Stimulated activated CD4-positive, alpha-beta T cell treated with anti-CD3 and anti-CD28 coated beads, TNF-alpha, amount 100 ng/mL, for 1 hour (primary cell): Measurements from ENCODE around the gene ATP2C2.

Experiments
- DNase-seq, 3 donors: peaks; one replicate each; pipeline ENCODE4 v3.0.0-alpha.2; 2020; ENCODE audit warnings: low read depth in 3 of 3, low spot score in 1 of 3

The ATP2C2 gene

DNA sequence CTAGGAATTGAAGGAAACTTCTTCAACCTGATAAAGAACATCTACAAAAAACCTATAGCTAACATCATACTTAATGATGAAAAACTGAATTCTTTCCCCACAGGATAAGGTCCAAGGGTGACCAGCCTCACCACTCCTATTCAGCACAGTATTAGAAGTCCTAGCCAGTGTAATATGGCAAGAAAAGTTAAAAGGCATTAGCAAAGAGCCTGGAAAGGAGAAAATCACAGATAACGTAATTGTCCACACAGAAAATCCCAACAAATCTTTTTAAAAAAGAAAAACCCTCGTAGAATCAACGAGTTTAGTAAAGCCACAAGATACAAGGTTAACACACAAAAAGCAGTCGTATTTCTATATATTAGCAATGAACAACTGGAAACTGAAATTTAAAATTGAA lies 98.4 kb downstream of the ATP2C2 start:
- no peak for DNase-seq

DNA sequence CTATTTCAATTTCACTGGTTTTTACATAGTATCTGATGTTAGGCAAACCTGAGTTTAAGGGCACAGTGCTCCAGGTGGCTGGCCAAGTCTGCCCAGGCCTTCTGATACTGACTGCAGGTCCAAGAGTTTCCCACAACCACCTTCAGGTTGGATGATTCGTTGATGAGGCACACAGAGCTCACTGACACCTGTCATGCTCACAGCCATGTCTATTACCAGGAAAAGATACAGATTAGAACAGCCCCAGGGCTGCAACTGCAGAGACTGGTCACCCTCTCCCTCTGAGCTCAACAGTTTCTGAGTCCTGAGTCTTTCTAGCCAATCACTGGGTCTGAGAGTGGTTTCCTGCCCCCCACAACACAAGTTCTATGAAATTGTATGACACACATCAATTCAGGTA lies 98.9 kb downstream of the ATP2C2 start:
- no peak for DNase-seq

DNA sequence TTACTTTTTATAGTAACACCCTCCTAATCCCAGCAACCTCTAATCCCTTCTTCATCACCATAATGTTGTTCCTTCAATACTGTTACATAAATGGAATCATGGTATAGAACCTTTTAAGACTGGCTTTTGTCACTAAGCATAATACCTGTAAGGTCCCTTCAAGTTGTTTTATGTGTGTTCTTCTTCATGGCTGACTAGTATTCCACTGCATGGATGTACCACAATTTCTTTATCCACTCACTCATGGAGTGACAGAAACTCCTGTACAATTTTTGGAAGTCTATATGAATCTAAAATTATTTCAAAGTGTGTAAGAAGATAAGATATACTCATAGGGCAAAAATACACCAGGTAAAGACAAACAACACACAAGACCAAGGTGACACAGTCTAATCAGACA lies 99.4 kb downstream of the ATP2C2 start:
- no peak for DNase-seq

DNA sequence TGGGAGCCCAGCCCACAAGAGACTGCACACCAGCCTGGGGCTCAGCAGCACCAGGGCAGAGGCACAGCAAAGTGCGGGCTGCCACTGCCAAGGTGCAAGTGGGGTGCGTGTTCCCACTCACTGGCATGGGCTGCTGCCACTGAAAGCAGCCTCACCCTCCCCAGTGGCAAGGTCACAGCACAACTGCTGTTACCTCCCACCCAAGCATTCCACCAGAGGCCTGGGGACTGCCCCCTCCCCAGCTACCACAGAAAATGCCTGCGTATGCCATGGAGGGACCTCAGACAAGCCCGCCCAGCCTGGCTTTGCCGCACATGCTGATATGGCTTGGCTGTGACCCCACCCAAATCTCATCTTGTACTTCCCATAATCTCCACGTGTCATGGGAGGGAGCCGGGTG lies 103.0 kb downstream of the ATP2C2 start:
- no peak for DNase-seq

DNA sequence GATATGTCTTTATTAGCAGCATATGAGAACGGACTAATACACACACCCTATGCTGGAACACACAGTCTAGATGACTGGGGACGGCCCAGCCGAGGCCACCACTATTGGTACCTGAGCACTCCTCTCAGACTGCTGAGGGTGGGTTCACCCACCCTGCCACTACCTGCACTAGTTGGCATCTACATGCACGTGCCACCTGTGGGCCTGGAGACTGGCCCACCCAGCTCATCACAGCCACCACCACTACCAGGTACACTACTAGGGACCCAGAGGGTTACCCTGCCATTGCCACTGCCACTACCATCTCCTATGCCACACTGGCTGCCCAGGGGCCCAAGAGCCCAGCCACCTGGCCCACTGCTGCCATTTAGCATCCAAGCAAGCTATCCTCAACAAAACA lies 103.6 kb downstream of the ATP2C2 start:
- DNase-seq = no peak

DNA sequence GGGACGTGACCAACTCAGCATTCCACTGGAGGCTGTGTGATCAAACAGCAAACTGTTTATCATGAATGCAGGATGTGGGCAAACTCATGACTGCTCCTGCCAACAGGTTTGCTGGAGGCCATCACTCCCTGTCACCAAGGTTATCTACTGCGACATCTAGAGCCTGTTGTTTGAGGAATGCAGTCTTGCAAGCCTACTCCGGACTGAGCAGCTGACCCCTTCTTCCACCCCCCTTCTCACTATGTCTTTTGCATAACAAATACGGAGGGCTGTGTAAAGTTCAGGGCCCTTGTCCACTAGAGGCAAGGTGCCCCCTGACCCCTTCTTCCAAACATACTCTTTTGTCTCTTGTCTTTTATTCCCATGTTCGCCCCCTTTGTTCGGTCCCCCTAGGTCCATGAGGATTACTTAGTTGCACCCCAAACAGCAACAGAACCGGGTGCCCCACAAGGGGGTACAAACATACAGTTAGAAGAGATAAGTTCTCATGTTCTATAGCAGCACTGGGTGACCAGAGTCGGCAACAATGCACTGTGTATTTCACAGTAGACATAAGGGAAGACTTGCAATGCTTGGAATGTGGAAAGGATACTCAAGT lies 107.4 kb downstream of the ATP2C2 start:
- no peak for DNase-seq

DNA sequence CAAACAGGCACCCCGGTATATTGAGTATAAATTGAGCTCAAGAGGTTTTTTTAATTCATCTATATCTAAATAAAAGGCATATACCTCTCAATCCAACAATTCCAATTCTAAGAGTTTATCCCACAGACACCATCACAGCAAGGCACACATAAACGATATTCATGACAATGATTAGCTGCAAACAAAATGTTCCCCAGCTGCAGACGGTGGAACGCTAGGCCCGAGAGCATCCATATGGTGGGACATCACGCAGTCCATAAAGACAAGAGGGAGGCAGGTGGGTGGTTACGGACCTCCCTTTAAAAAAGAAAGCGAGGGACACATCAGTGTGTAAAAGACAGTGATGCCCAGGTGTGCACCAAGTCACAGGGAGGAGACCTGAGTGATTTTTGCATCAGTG lies 108.1 kb downstream of the ATP2C2 start:
- DNase-seq = no peak

DNA sequence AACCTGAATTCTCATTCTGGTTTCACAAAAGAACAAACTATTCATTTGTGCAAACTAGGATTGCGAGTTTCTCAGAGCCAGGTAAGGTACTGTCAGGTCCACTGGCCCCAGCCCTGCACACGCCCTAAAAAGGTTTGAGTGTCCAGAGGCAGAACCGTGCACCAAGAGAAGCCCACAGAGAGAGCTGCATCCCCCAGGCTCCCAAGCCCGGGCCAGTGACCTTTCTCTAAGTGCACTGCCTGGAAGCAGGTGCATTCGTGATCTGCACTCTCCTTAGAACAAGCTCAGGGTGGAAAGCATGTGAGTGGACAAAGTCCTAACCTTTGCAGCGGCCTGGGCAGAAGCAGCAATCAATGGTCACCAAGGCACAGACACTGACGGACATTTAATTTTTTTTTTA lies 109.3 kb downstream of the ATP2C2 start:
- DNase-seq = no peak

DNA sequence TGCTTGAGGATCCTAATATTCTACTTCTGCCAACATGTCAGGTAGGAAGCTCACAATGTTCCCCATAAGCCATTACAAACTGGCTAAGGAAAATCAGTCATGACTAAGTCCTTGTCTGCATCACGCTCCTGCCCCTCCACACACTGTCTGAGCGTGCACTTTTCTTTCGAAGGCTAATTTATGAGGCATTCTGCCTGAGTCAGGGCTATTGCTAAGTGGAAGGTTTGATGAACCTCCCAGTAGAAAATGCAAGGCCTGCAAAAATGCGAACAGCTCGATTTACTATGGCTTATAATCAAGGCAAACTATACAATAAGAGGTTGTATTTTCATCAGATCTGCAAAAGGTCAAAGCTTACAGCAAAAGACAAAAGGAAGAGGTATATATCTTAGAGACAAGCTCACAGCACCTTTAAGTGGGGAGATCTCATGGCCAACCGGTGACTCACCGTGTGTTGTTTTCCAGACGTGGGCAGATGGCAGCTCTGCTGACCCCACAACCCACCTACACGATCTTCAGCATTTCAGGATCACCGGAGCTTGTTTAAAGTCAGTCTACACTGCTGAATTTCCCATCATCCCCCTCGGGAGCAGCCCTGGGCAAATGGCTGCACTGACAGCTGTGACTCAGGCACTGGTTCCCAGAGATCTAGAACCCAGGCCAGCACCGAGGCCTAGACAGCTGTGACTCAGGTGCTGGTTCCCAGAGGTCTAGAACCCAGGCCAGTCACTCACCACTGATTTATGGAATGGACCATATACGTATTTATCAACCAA lies 110.0 kb downstream of the ATP2C2 start:
- DNase-seq = no peak

DNA sequence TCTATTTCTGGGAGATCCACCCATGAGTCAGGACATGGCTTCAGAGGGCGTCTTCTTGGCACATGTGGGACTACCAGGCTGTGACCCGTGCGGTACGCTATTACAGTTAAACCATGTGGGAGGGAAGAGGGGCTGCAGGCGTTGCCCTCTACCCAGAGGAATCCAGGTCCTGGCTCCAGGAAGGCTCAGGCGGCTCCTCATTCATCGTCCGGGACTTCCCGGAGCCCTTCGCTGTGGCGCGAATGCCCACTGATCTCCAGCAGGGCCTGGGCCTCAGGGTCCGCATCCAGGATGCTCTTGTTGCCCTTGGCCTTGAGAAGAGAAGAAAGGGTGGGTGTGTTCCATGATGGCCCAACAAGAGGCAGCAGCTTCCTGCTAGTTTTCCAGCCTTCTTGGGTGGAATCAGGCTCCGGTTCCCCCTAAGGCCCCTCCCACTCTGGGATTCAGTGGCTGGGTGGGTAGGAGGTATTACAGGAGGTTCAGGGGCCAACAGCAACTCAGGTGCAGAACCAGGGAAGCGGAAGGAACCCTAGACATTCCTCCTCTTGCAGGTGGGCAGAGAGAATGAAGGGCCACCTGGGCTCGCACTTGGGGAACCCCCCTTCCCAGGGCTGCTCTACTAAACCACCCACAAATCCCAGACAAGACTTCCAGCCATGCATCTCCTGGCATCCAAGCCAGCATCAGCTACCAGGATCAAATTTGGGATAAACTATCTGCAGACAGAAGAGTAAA lies 111.5 kb downstream of the ATP2C2 start:
- no peak for DNase-seq

DNA sequence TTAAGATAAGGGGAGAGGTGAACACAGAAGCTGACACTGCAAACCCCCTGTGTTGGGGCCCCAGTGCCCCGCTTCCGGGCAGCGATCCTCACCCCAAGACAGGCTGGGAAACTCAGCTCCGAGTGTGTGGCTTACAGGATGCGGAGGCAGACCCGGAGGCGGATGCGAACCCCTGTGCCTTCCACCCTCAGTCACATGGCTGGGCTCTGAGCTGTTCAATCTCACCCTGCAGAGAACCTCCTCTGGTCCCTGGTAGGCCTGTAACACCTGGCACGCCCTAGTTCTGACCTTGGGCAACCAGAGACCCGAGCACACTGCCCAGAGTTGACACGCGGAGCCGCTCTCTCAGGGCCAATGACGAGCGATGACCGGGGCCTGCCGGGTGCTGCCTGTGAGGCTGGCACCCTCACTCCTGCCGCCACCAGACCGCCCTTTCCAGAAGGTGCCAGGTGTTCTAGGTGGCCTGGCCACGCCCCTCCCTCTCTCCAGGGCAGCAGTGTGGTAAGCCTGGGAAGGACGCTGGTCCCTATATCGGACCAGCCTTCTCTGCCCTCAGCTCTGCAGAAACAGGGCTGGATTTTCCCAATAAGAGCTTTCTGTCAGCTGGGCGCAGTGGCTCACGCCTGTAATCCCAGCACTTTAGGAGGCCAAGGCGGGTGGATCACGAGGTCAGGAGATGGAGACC lies 112.9 kb downstream of the ATP2C2 start:
- DNase-seq = no peak

DNA sequence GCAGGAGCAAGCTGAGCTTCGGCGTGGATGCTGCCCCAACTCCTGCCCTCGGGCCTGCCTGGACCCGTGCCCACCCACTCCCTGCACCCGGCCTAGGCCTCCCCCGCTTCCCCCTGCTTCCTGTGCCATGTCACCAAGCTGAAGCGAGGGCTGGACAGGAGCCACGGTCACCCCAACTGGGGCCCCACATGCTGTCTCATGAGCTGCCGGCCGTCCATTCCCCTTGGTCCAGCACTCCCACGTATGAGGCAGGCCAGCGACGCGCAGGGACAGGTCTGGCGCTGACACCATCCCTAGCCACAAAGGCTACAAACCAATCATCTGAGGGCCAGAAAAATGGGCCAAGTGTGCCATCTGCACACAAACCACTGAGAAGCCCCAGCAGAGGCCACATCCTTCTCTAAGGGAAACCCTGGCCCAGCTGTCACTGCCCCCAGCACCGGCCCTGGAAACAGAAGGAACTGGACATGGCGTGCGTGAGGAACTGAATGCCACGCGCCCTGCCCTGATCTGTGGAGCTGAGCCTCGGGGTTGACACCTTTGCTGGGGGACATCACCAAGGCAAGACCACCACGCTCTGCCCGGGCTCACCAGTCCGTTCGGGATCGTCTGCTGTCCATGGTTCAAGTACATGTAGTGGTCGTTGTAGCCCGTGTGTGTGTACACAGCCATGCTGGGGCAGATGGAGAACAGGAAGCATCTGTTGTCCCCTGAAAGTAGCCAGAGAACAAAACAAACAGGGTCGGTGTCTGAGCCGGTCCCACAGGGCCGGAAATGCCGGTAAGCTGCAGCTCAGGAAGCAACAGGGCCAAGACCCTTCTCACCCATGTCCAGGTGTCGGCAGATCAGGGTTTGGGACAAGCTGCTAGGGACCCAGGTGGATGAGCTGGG lies 113.9 kb downstream of the ATP2C2 start:
- no peak for DNase-seq

DNA sequence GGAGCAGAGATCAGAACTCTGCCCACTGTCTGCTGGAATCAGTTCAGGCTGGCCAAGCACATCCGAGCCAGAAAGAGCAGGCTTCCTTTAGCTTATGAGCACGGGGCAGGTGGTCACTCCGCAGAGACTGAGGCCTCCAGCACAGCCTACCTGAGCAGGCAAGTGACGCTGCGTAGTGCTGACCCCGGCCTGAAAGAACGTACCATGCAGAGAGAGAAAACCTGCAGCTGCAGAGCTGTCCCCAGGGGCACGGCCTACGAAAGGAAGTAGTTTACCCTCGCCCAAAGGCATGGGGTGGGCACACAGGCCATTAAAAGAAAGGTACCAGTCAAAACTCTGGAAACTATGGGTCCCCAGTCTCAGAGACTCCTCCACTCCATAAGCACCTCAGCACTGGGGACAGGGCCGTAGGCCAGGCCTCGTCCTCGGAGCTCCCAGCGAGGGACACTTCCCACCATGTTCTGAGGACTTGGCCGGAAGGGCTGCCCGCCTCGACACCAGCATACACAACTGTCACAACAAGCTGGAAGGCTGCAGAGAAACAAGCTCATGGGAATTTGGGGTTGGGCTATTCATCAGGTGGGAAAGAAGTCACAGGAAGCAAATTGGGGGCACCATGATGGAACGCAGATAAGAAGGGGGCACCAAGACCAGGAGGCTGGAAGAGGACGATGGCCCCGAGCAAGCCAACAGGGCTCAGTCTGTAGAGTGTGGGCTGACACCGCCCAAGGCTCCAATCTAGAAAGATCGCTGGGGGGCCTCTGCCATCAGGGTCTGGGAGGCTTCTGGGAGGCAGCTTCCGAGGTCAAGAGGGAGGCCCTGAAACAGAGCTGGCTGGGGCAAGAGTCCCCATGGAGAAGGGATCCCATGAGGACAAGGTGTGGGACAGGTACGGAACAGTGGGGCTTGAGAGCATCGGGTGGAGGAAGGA lies 114.9 kb downstream of the ATP2C2 start:
- no peak for DNase-seq

DNA sequence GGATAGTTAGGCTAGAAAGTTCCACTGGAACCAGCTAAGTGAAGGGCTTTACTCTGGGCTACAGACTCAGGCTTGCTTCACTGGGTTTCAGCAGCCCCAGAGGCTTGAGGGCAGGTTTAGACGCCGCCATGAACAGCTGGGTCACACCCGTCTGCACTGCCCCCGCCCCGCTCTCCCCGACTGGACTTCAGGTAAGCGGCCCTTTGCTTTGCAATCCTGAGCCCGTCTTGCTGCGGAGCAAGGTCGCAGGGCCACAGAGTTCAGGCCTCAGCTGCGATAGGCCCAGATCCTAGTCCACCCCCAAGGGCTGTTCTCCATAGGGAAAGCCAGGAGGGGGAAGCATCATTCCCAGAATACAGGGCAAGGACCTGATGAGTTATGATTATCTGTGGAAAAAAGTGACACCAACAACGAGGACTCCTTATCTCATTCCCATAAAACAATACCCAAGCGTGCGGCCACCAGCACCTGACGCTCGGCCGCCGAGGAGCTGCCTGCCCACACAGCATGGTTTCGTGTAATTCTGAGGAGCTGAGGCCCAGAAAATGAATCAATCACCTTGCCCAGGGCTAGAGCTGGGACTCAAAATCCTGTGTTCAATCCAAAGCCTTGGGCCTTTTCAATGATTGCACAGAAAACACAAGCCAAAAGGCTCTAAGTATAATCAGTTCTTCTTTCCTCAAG lies 115.7 kb downstream of the ATP2C2 start:
- DNase-seq = no peak

DNA sequence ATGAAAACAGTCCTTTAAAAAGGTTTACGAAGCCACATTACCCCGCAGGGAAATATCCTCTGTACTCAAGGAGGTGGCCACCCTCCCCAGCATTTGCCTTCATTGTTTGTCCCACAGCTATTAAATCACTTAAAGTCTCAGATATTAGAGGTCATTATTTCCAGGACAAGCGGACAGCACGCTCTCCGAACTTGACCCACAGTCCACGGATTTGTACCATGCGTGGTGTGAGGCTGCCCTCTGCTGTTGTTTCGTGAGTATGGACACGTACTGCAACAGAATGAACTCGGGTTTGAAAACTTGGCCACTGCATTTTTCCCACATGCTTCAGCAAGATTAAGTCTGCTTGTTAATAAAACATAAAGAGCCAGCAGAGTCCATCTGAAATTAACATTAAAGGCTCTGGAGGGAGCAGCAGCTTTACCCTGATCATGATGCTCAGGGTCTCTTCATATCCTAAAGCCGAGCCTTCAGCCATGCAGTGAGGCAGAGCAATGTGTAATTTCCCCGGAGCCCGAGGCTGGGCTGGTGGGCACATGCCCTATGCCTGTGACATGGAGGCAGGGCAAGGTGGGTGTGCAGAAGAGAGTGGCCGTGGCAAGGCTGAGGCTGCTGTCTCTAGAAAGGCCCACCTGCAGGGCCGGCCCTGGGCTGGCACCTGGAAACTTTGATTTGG lies 116.4 kb downstream of the ATP2C2 start:
- DNase-seq = no peak

DNA sequence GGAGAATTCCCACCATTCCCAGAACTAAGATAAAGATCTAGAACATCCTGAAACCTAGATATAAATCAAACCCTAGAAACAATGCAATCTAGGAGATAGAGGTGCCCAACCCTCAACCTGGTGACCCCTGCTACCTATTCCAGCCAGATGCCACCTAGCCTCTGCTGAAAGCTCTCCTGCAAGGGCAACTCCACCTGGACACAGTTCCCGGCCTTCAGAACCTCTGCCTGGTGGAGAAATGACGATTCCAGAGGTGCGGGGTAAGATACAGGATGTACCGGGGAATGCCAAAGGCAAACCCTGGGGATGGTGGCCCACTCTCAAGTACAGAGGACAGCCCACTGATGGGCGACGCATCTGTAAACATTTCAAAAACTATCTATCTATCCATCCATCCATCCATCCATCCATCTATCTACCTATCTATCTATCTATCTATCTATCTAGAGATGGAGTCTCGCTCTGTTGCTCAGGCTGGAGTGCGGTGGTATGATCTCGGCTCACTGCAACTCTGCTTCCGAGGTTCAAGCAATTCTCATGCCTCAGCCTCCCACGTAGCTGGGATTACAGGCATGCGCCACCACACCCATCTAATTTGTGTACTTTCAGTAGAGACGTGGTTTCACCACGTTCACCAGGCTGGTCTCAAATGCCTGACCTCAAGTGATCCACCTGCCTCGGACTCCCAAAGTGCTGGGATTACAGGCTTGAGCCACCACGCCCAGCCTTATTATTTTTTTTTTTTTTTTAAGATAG lies 117.1 kb downstream of the ATP2C2 start:
- no peak for DNase-seq

DNA sequence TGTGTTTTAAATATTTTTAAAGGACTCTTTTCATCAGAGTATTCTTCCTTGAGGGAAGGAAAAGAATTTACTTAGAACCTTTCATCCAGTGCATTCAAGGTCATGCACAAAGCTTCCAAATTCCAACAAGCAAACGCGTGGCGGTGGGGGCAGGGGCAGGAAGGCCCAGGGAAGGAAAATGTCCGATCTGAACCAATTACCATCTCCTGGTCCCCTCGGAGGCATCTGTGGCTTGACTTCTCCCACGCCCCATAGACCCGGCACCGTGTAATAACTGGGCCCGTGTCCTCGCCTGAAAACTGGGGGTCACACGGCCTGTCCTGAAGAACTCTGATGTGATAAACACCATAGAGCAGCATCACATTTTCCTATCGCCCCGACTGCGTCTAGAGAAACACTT lies 117.8 kb downstream of the ATP2C2 start:
- no peak for DNase-seq
